GM18858 (cell line): ENCODE measurements around the gene KBTBD4.
"Not testable (repeated sequence)": the region's sequence is repeated elsewhere in the genome, so short reads cannot be mapped to it uniquely, and the experiment has no call there.

ENCODE experiments used
- ATAC-seq: cut with Tn5 transposase; IDR thresholded peaks from one replicate; pipeline ENCODE4 v1.9.1; 2021; ENCODE audit not compliant: unreplicated experiment

The KBTBD4 gene

GRCh38 chr11:47564366-47564765 is 14.4 kb downstream of the KBTBD4 start:
- not testable (repeated sequence) for ATAC-seq

DNA sequence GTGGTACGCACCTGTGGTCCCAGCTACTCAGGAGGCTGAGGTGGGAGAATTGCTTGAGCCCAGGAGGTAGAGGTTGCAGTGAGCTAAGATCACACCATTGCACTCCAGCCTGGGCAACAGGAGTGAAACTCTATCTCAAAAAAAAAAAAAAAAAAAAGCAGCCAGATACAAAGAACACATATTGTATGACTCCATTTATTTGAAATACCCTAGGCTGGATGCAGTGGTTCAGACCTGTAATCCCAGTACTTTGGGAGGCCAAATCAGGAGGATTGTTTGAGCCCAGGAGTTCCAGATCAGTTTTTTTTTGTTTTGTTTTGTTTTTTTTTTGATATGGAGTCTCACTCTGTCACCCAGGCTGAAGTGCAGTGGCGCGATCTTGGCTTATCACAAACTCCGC is 16.4 kb downstream of the KBTBD4 start:
- not testable (repeated sequence) for ATAC-seq

- ATAC-seq, result no peak
Measured at GRCh38 chr11:47560426-47560825, 18.3 kb downstream of the KBTBD4 start.

DNA sequence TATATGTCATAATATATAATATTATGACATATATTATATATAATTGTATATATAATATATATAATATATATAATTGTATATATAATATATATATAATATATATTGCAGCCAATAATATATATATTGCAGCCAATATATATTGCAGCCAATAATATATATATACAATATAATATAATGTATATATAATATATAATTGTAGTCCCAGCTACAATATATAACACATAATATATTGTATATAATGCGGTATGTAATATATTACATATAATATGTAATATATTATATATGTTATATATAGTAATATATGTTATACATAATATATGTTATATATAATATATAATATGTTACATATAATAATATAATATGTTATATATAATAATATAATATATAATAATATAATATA is 20.1 kb downstream of the KBTBD4 start:
- no peak for ATAC-seq

GRCh38 chr11:47557004-47557403 is 21.8 kb downstream of the KBTBD4 start:
- ATAC-seq, result not testable (repeated sequence)

DNA sequence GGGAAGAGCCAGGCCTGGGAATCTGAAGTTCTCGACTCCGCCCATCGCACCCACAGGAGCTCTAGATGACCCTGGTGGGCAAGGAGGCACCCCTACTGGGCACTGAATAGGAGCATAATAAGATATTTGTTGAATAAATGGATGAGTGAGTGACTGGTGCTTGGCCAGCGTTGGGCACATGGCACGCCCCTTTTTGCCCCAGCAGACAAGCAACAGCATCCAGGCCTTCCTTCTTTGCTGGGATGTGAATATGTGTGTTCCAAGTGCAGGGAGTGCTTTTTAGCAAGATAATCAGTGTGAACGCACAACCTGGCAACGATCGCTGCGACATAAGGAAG is 25.4 kb downstream of the KBTBD4 start:
- peak; percentile 9 for ATAC-seq

DNA sequence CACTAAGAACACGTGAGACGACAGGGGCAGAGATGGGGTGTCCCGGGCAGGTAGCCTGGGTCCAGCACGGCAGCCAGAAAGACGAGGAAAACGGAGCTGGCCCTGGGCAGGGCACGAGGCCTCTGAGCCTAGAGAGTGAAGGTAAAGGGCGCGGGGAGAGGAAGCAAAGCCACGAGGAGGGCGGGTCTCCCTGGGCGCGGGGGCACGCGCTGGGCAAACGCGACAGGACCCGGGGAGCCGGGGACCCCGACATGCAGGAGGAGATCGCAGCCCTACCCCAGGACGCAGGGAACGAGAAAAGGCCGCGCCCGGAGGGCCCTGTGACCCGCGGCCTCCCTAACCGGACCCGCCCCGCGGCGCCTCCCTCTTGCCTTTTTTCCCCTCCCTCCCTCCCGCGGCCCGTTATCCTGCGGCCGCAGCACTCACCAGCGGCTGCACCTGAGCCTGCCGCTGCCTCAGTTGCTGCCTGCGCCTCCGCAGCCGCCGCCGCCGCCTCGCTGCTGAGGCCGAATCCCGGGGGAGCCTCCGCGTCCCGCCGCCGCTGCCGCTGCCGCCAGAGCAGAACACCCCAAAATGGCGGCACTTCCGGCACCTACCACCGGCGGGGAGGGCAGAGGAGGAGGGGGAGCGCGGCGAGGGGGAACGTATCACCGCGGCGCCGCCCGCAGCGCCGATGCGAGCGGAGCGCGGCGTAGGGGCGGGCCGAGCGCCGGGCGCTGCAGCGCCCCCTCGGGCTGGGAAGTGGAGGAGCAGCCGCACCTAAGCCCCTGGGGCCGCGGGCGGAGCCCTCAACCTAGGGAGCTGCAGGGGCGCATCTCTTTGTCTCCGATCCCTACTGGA is 26.0 kb downstream of the KBTBD4 start, which contains the start of gene CELF1:
Gene CELF1 (minus strand): TSS at position 567 of the 840 bp plus-strand sequence. CDS start 53,609 bp downstream, outside the sequence.
- ATAC-seq, result peak; percentile 79

DNA sequence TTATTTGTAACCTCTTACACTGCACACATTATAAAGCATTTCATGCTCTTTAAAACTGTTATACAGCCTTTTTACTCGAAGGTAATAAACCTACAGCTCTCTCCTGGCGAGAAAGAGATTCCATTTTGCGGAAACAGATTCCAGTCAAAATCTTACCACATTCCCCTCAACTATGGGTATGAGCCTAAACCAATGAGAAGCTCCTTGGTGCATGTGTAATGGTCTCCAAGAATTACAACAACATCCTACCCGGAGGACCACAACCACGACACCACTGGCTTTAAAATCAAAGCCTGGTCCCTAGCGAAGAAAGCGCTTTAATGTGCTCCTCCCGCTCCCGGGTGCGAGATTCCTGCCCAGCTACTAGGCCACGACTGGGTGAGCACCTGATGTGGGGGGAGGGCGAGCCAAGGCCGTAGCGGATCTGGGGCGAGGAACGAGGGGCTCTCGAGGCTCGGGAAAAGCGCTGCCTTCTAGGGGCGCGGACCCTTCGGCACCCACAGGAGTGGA is 26.7 kb downstream of the KBTBD4 start:
- ATAC-seq, result no peak

- ATAC-seq, result no peak
Measured at GRCh38 chr11:47551086-47551485, 27.7 kb downstream of the KBTBD4 start.

DNA sequence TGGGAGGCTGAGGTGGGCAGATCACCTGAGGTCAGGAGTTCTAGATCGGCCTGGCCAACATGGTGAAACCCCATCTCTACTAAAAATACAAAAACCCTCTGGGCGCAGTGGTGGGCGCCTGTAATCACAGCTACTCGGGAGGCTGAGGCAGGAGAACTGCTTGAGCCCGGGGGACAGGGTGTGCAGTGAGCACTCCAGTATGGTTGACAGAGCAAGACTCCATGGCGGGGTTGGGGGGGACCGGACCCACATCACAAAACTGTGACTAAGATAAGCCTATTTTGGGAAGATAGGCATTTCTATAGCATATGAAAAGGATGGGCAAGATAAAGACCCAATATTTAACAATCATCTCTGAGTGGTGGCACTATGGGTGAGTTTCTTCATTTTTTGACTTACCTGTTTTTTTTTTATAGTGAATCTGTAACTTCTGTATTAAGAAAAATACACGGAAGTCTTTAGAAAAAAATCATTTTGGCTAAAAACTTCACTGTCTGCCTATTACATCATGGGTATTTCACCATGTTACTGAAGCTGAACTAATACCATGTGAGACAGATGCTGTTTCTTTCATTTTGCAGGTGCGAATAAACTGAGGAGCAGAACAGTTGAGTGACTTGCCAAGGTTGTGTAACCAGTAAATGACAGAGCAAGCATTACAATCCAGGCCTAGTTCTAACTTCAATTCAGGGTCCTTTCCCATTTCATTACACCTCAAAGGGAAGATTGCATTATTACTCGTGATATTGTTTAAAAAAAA is 28.3 kb downstream of the KBTBD4 start:
- ATAC-seq, result no peak

GRCh38 chr11:47546274-47546673 is 32.5 kb downstream of the KBTBD4 start:
- ATAC-seq, result not testable (repeated sequence)

DNA sequence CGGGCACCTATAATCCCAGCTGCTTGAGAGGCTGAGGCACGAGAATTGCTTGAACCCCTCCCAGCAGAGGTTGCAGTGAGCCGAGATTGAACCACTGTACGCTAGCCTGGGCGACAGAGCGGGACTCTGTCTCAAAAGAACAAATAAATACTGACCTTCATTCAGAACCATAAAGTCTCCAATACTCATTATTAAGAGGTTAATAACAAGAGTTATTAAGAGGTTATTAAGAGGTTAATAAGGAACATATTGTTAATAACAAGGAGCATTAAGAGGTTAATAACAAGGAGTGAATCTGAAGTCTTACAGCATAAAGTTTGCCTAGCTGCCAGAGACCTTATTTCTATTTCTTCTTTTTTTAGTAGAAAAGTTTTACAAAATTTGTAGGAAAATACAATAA is 33.5 kb downstream of the KBTBD4 start:
- ATAC-seq, result no peak

DNA sequence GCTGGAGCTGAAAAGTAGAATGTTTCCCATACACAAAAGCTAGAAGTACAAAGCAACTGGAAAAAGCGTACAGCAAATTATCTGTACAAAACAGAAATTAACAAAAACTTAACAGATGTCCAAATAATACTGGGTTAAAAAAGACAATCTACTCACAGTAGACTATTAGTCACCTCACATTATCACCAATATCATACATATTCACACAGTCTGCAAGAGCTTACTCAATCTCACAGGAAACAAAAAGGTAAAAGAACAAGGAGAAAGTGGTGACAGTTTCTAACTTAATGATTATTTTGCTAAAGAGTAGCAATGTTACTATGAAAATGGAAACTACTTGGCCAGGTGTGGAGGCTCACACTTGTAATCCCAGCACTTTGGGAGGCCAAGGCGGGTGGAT is 37.7 kb downstream of the KBTBD4 start:
- no peak for ATAC-seq

GRCh38 chr11:47539681-47540039 is 39.1 kb downstream of the KBTBD4 start:
- no peak for ATAC-seq

DNA sequence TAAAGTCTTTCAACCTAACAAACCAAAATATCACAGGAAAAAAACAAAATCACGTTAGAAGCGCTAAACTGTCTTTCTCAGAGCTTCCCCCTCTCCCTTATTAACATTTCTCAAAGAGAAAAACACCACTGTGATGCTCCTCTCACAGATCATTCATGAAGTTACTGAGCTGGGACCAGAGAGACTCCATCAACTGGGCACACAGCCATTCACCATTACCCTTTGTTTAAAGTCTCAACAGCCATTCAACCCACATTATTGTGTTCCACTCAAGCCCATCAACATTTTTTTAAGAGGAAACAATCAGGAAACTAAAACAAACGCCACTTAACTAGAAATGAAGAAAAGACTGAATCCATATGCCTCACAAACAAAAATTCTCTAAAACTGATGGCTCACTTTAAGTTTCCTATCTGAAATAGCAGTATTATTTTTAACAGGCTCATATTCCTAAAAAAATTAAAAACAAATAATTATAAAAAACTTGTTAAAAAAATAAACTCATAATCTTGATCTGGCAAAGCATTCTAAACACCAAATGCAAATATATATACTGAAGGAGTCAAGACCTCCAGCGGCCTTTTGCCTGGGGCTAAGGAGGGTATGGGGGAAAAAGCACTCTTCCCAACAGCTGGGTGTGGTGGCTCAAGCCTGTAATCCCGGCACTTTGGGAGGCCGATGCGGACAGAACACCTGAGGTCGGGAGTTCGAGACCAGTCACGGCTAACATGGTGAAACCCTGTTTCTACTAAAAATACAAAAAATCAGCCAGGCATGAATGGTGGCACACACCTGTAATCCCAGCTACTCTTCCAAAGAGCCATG is 39.8 kb downstream of the KBTBD4 start:
- ATAC-seq, result no peak

DNA sequence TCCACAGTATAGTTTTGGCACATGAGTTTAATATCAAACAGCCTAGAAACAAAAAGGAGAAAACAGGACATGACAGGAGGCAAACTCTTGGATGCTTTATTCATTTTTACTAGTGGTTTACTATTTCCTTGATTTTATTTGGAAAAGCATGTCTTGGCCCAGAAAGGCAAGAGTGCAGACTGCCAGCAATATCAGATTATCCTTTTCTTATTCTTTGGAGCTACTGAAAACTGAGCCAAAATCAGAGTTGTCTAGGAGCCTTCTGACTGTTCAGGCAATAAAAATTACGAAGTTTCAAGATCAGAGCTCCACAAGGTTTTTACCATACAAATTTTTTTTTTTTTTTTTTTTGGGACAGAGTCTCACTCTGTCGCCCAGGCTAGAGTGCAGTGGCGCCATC is 41.9 kb downstream of the KBTBD4 start:
- no peak for ATAC-seq

DNA sequence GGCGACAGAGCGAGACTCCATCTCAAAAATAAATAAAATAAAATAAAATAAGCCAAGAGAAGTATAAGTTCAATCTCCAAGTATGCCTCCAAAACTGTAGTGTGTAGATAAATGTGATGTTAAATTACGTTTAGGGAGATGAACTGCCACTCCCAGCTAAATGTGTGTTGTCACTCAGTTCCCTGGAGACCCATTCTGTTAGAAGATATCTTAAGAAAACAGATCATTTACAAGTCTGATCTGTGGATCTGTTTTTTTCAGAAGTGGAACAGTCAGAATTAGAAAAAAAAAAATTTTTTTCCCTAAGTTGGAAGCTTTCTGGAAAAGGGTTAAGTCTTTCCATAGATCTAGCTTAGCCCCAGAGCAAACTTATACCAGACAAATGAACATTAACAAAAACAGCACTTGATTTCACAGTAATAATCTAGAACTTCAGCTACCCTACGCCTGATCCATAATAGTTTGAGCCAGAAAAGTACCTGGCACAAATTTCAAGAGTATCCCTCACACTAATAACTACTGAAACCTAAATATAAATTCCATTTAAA is 44.0 kb downstream of the KBTBD4 start:
- no peak for ATAC-seq

- no peak for ATAC-seq
Measured at GRCh38 chr11:47533690-47534151, 45.0 kb downstream of the KBTBD4 start.

DNA sequence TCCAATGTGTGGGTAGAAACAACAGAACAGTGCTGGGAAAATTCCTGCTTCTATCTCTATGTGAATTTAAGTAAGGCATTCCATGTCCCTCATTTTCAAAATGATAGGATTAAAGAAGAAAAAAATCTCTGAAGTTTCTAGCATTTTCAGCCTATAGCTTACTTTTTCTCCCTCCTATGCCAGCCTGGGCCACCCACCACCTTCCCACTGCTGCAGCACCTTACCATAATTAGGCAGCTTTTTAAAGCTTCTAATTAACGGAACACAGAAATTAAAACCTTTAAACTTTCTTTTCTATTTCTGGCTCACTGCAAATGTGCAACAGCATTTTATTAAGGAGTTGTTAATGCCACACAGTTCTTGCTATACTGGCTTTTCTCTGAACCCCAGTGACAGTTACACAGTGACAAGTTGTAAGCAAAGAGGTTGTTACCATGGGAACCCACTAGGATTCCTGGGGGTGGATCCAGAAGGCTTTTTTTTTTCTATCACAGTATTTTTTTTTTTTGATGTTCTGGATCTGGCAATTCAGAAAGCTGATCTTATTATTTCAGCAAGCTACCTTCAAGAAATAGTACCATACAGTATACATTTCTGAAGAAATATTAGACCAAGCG is 46.1 kb downstream of the KBTBD4 start:
- ATAC-seq, result no peak

GRCh38 chr11:47531666-47532065 is 47.1 kb downstream of the KBTBD4 start:
- ATAC-seq, result no peak
